ES-I3 (cell line): ENCODE results near the gene LRP1.

ENCODE experiments used
- H3K36me3 ChIP-seq: 2 replicates; pipeline ENCODE4 v1.6.1; 2013; ENCODE audit warnings: mild to moderate bottlenecking, low read length, control low read depth, moderate library complexity; ENCODE audit not compliant: insufficient read depth
- H3K4me1 ChIP-seq: 2 replicates; pipeline ENCODE4 v1.6.1; 2013; ENCODE audit warnings: mild to moderate bottlenecking, control low read depth, low read length; ENCODE audit not compliant: insufficient read depth
- H3K9ac ChIP-seq: 2 replicates; pipeline ENCODE4 v1.6.1; 2013; ENCODE audit warnings: low read depth, mild to moderate bottlenecking, low read length, moderate library complexity
- H3K9me3 ChIP-seq: 2 replicates; pipeline ENCODE4 v1.6.1; 2013; ENCODE audit warnings: mild to moderate bottlenecking, low read length, moderate library complexity; ENCODE audit not compliant: control insufficient read depth, insufficient read depth

Gene LRP1

GRCh38 chr12:57158665-57159064 lies 30.4 kb downstream of the LRP1 start:
- Histone ChIP-seq H3K9me3 (no peaks in the 10 kb centered on the region), H3K4me1 (no peaks in the 10 kb centered on the region), H3K36me3 (peaks cover 24% of the 10 kb centered on the region), H3K9ac (no peak overlapping the region)

GRCh38 chr12:57159311-57159710 lies 31.0 kb downstream of the LRP1 start:
- Histone ChIP-seq H3K36me3 (peaks cover 24% of the 10 kb centered on the region), H3K9me3 (no peaks in the 10 kb centered on the region), H3K9ac (no peak overlapping the region), H3K4me1 (no peaks in the 10 kb centered on the region)

DNA sequence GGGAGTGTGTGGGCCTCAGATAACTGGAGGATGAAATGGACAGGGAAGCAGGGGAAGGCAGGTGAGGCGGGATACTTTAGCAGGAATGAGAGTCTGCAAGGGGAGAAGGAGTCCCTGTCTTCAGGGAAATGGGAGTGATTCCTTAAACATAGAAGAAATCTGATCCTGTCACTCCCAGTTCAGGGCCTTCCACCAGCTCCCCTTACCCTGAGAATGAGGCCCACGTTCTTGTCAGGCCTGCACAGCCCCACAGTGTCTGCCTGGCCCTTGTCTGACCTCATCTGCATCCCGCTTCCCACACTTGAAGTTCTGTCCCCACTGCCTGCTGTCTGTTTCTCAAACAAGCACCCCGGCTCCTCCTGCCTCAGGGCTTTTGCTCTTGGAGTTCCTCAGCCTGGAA lies 31.8 kb downstream of the LRP1 start:
- Histone ChIP-seq H3K9me3 (no peaks in the 10 kb centered on the region), H3K36me3 (peaks cover 20% of the 10 kb centered on the region), H3K9ac (no peak overlapping the region), H3K4me1 (no peaks in the 10 kb centered on the region)

DNA sequence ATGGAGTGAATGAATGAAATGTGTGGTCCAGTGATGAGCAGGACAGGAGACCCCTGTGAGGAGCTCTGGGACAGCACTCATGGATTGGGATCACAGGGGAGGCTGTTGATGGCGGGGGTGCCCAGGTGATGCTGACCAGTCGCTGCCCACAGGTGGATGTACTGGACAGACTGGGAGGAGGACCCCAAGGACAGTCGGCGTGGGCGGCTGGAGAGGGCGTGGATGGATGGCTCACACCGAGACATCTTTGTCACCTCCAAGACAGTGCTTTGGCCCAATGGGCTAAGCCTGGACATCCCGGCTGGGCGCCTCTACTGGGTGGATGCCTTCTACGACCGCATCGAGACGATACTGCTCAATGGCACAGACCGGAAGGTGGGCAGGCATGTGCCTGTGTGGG lies 32.5 kb downstream of the LRP1 start:
- no peak overlapping the region for H3K9ac ChIP-seq
- H3K4me1 ChIP-seq = no peaks in the 10 kb centered on the region
- H3K9me3 ChIP-seq = no peaks in the 10 kb centered on the region
- H3K36me3 ChIP-seq = peaks cover 20% of the 10 kb centered on the region

DNA sequence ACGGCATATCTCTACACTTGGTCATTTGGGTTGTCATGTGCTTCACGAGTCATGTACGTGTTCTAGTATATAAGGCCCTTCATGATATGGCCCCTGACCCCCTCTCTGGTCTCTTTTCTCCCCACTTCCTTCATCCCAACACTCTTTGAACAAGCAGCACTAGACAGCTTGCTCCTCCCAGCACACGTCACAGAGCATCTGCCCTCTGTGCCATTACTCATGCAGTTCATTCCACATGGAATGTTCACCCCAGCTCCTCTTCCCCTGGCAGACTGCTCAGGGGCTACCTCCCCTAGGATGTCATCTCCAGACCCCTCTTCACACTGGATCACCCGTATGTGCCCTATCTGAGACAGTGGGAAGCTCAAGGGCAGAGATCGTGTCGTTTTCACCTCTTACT lies 33.2 kb downstream of the LRP1 start:
- H3K9ac ChIP-seq = no peak overlapping the region
- no peaks in the 10 kb centered on the region for H3K9me3 ChIP-seq
- no peaks in the 10 kb centered on the region for H3K4me1 ChIP-seq
- peaks cover 22% of the 10 kb centered on the region for H3K36me3 ChIP-seq

GRCh38 chr12:57162553-57163125 lies 34.4 kb downstream of the LRP1 start:
- no peak overlapping the region for H3K9ac ChIP-seq
- no peaks in the 10 kb centered on the region for H3K9me3 ChIP-seq
- no peaks in the 10 kb centered on the region for H3K4me1 ChIP-seq
- H3K36me3 ChIP-seq = peaks cover 28% of the 10 kb centered on the region

DNA sequence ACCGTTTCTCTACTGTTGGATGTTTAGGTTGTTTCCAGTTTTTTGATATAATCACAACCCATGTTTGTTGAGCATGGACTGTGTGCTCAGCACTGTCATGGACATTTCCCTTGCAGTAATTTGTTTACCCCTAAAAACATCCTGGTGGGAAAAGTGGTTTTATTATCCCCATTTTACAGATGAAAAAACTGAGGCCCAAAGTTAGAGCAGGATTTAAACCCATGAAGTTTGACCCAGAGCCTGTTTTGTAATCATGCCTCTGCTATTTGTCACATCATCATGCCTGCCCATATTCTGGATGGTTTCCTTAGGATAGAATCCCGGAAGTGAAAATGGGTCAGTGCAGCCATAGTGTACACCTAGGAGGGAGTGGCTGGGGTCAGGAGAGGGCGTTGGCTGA lies 36.2 kb downstream of the LRP1 start:
- H3K4me1 ChIP-seq = no peaks in the 10 kb centered on the region
- H3K36me3 ChIP-seq = peaks cover 27% of the 10 kb centered on the region

DNA sequence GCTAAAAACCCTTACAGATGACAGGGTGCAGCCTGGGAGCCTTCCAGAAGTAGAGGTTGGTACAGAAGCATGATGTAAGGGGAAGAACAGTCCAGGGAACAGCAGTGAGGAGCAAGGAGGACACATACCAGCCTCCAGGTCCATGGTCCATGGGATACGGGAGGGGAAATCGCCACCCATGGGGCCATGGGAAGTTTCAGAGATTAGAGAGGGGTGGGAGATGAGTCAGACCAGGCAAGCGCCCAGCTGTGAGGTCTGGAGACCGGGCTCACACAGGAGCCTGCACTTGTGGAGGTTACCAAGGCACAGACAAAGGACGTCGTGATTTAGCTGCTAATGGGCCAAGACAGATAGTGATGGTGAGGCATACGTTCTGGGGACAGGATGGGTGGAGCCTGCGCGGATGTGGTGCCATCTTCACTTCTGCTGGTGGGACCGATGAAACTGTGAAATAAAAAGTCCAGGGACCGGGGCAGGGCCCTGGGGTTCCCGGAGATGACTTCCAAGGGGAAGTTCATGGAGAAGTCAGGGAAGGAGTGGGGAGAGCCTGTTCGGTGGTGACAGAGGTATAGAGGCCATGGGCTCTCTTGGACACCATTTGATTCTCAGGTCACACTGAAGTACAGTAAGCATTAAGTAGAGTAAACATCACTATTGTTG lies 36.8 kb downstream of the LRP1 start:
- H3K36me3 ChIP-seq = peaks cover 31% of the 10 kb centered on the region
- no peak overlapping the region for H3K9ac ChIP-seq
- H3K9me3 ChIP-seq = no peaks in the 10 kb centered on the region
- no peaks in the 10 kb centered on the region for H3K4me1 ChIP-seq

More for the DNA sequence above, 36.2 kb downstream of the LRP1 start:
- H3K9ac ChIP-seq = no peak overlapping the region
- no peaks in the 10 kb centered on the region for H3K9me3 ChIP-seq

DNA sequence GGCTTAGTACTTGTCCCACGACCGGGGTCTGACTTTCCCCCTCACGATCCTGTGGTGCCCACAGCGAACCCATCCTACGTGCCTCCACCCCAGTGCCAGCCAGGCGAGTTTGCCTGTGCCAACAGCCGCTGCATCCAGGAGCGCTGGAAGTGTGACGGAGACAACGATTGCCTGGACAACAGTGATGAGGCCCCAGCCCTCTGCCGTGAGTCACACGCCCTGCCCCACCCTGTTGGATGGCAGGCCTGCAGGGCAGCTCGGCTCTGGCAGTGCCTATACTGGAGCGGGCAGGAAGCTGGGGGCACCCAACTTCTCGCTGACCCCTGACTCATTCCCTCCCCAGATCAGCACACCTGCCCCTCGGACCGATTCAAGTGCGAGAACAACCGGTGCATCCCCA lies 37.5 kb downstream of the LRP1 start:
- no peaks in the 10 kb centered on the region for H3K4me1 ChIP-seq
- H3K9ac ChIP-seq = no peak overlapping the region
- H3K36me3 ChIP-seq = peaks cover 35% of the 10 kb centered on the region
- no peaks in the 10 kb centered on the region for H3K9me3 ChIP-seq

DNA sequence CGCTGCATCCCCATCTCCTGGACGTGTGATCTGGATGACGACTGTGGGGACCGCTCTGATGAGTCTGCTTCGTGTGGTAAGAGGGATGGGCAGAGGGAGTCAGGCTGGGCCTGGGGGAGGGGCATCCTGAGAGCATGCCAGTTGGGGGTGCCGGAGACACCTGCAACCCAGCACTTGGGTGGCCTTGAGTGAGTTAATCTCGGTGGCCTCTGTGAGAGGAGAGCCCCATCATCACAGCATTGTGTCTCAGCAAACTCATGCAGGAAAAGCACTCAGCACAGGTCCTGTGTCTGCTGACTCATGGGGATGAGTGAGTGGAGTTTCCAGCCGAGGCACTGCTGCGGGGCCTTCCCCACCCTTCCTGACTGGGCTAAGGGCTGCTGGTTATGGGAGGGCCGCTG lies 38.7 kb downstream of the LRP1 start:
- H3K4me1 ChIP-seq = no peaks in the 10 kb centered on the region
- H3K9me3 ChIP-seq = no peaks in the 10 kb centered on the region
- H3K36me3 ChIP-seq = peaks cover 27% of the 10 kb centered on the region
- no peak overlapping the region for H3K9ac ChIP-seq

- Histone ChIP-seq H3K4me1 (no peaks in the 10 kb centered on the region), H3K36me3 (peaks cover 27% of the 10 kb centered on the region), H3K9ac (no peak overlapping the region)
These were observed 39.8 kb downstream of the LRP1 start for GRCh38 chr12:57168058-57168457.

GRCh38 chr12:57169046-57169795 lies 40.9 kb downstream of the LRP1 start:
- Histone ChIP-seq H3K4me1 (no peaks in the 10 kb centered on the region), H3K9ac (no peak overlapping the region), H3K9me3 (no peaks in the 10 kb centered on the region), H3K36me3 (peaks cover 27% of the 10 kb centered on the region)

More at GRCh38 chr12:57168058-57168457, 39.8 kb downstream of the LRP1 start:
- H3K9me3 ChIP-seq = no peaks in the 10 kb centered on the region

- Histone ChIP-seq H3K4me1 (no peaks in the 10 kb centered on the region), H3K36me3 (peaks cover 27% of the 10 kb centered on the region)
These were observed 41.7 kb downstream of the LRP1 start for GRCh38 chr12:57169969-57170368.

DNA sequence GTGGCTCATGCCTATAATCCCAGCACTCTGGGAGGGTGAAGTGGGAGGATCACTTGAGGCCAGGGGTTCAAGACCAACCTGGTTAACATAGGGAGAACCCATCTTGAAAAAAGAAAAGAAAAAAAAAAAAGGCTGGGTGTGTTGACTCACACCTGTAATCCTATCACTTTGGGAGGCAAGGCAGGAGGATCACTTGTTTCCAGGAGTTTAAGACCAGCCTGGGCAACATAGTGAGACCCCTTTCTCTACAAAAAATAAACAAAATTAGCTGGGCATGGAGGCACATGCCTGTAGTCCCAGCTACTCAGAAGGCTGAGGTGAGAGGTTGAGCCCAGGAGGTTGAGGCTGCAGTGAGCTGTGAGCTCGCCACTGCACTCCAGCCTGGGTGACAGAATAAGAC lies 42.1 kb downstream of the LRP1 start:
- Histone ChIP-seq H3K4me1 (no peaks in the 10 kb centered on the region; the same call in 1 of the 2 replicates), H3K36me3 (peaks cover 23% of the 10 kb centered on the region), H3K9me3 (no peaks in the 10 kb centered on the region), H3K9ac (no peak overlapping the region)

More at GRCh38 chr12:57169969-57170368, 41.7 kb downstream of the LRP1 start:
- Histone ChIP-seq H3K9ac (no peak overlapping the region), H3K9me3 (no peaks in the 10 kb centered on the region)

- Histone ChIP-seq H3K4me1 (no peaks in the 10 kb centered on the region; the same call in 1 of the 2 replicates), H3K36me3 (peaks cover 23% of the 10 kb centered on the region), H3K9me3 (no peaks in the 10 kb centered on the region), H3K9ac (no peak overlapping the region)
These were observed 42.6 kb downstream of the LRP1 start for GRCh38 chr12:57170927-57171326.
